GM12864 (cell line): ENCODE results near the gene DOK4.

Experiments used
- DNase-seq: peaks from one replicate; pipeline ENCODE4 v3.0.0-alpha.2; 2011; ENCODE audit warnings: low read depth
- H3K4me3 ChIP-seq: 2 replicates; pipeline ENCODE4 v1.5.1; 2011; ENCODE audit warnings: mild to moderate bottlenecking, low read depth, low read length, control low read depth
- CTCF ChIP-seq: IDR thresholded peaks from 2 replicates; pipeline ENCODE4 v1.5.1; 2011; ENCODE audit warnings: low read depth, mild to moderate bottlenecking, moderate library complexity, low read length, control low read depth, inconsistent platforms; ENCODE audit errors: missing control alignments

Gene DOK4

GRCh38 chr16:57475711-57476339 is 10.5 kb downstream of the DOK4 start:
- DNase-seq, result peak; percentile 41
- H3K4me3 ChIP-seq, result no peak overlapping the region
- peak; percentile 95 for TF ChIP-seq CTCF

- no peak overlapping the region for H3K4me3 ChIP-seq
- TF ChIP-seq CTCF, result no peak
- DNase-seq, result no peak
Measured at GRCh38 chr16:57474671-57475661, 11.3 kb downstream of the DOK4 start.

- H3K4me3 ChIP-seq, result no peak overlapping the region
- TF ChIP-seq CTCF, result no peak
- DNase-seq, result no peak
Measured at GRCh38 chr16:57473906-57474305, 12.4 kb downstream of the DOK4 start.

GRCh38 chr16:57473176-57473840 is 13.0 kb downstream of the DOK4 start:
- DNase-seq, result no peak
- H3K4me3 ChIP-seq, result no peak overlapping the region
- TF ChIP-seq CTCF, result no peak

GRCh38 chr16:57472665-57473060 is 13.6 kb downstream of the DOK4 start:
- DNase-seq, result no peak
- no peak overlapping the region for H3K4me3 ChIP-seq
- TF ChIP-seq CTCF, result no peak

- DNase-seq, result no peak
- no peak overlapping the region for H3K4me3 ChIP-seq
- no peak for TF ChIP-seq CTCF
Measured at GRCh38 chr16:57471852-57472664, 14.2 kb downstream of the DOK4 start.
